ENCODE measurements around the gene VWA3B.
A peak's percentile ranks its signal among the peaks of the same experiment; 100 is the strongest.
"Not testable (repeated sequence)": the region's sequence is repeated elsewhere in the genome, so short reads cannot be mapped to it uniquely, and the experiment has no call there.

VWA3B gene

GRCh38 chr2:98308532-98308931 is 221.6 kb downstream of the VWA3B start:
- DNase-seq, result no peak

- no peak for DNase-seq
These were observed 222.6 kb downstream of the VWA3B start for GRCh38 chr2:98309580-98309979.

GRCh38 chr2:98310010-98310409 is 223.0 kb downstream of the VWA3B start:
- no peak for DNase-seq

- DNase-seq, result no peak
These were observed 224.1 kb downstream of the VWA3B start for GRCh38 chr2:98311090-98311489.

- DNase-seq, result no peak
These were observed 225.0 kb downstream of the VWA3B start for GRCh38 chr2:98311771-98312545.

- DNase-seq, result no peak
These were observed 226.7 kb downstream of the VWA3B start for GRCh38 chr2:98313492-98314250.

GRCh38 chr2:98314251-98314650 is 227.3 kb downstream of the VWA3B start:
- DNase-seq, result no peak

- no peak for DNase-seq
These were observed 229.0 kb downstream of the VWA3B start for GRCh38 chr2:98315957-98316356.

GRCh38 chr2:98317214-98317613 is 230.2 kb downstream of the VWA3B start:
- DNase-seq, result no peak

GRCh38 chr2:98320171-98320570 is 233.2 kb downstream of the VWA3B start:
- not testable (repeated sequence) for DNase-seq

- no peak for DNase-seq
These were observed 237.2 kb downstream of the VWA3B start for GRCh38 chr2:98324181-98324580.

- DNase-seq, result no peak
These were observed 240.8 kb downstream of the VWA3B start for GRCh38 chr2:98327776-98328175.

GRCh38 chr2:98329549-98329948 is 242.6 kb downstream of the VWA3B start:
- no peak for DNase-seq

- no peak for DNase-seq
These were observed 246.0 kb downstream of the VWA3B start for GRCh38 chr2:98332989-98333388.

- DNase-seq, result no peak
These were observed 247.0 kb downstream of the VWA3B start for GRCh38 chr2:98333922-98334321.

GRCh38 chr2:98334439-98335078 is 247.6 kb downstream of the VWA3B start:
- DNase-seq, result no peak

- no peak for DNase-seq
These were observed 248.3 kb downstream of the VWA3B start for GRCh38 chr2:98335271-98335670.

- no peak for DNase-seq
These were observed 254.3 kb downstream of the VWA3B start for GRCh38 chr2:98341241-98341640.

- DNase-seq, result no peak
These were observed 256.3 kb downstream of the VWA3B start for GRCh38 chr2:98343285-98343684.

- DNase-seq, result peak; percentile 15
These were observed 259.6 kb downstream of the VWA3B start, which contains the start of gene CNGA3 for GRCh38 chr2:98346311-98347236. CNGA3 (plus strand) TSS chr2:98346456; CDS start chr2:98369976, 23,520 bp downstream.

GRCh38 chr2:98347298-98348065 is 260.5 kb downstream of the VWA3B start:
- no peak for DNase-seq

GRCh38 chr2:98348066-98348561 is 261.1 kb downstream of the VWA3B start:
- no peak for DNase-seq

All from stimulated activated CD4-positive, alpha-beta T cell treated with anti-CD3 and anti-CD28 coated beads, Interleukin-12 subunit alpha, Interleukin-12 subunit beta, amount 100 ng/mL, for 4 hours (primary cell).